HG02623 (cell line): ENCODE results near the gene CORO7.

Experiments
- ATAC-seq: cut with Tn5 transposase; IDR thresholded peaks from one replicate; pipeline ENCODE4 v1.9.1; 2021; ENCODE audit warnings: moderate library complexity; ENCODE audit not compliant: unreplicated experiment

Gene CORO7

DNA sequence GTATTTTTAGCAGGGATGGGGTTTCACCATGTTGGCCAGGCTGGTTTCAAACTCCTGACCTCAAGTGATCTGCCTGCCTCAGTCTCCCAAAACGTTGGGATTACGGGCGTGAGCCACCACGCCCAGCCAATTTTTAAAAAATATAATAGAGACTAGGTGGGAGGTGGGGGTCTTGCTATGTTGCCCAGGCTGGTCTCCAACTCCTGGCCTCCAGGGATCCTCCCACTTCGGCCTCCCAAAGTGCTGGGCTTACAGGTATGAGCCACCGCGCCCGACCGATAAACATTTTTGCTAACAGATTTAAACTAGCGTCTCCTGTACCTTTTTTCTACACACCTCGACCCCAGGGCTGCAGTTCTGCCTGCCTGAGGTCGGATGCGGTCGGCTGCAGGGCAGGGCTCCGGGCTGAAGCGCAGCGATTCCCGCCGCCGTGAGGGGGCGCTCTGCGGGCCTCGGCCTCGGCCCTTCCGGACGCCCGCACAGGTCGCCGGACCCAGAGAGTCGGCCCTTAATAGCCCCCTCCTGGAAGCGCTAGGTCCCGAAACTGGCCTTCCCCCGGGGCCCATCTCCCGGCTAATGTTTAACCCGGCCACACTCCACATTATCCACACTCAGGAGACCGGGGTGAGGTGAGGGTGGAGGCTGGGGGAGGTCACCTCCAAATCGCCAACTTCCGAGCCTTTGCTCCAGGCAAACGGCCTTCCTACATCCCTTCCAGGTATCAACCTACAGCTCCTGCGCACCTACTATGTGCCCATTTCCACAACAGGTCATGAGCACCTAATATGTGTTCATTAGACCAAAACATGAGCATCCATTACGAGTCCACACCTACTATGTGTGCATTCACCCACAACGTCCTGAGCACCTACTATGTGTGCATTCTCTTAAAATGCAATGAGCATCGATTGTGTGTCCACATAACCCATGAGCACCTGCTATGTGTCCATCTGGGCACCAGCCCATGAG is 102.5 kb downstream of the CORO7 start:
- no peak for ATAC-seq

DNA sequence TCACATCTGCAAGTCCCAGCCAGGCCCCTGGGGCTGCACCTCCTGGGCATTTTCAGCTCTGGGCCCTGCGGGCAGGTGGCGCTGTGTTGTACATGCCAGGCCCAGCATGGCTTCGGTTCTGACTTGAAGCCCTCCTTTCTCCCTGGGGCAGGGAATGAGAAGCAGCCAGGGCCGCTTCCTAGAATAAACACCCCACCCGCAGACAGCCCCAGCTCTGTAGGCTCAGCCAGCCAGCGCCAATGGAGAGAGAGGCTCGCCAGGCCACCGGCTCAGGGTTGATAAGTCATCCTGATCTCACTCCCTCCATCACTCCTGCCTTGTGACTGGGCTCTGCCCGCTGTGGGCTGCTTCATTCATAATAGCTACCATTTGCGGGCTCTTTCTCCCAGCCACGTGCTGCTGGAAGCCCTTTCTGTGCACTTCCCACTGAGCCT is 106.5 kb downstream of the CORO7 start:
- no peak for ATAC-seq

DNA sequence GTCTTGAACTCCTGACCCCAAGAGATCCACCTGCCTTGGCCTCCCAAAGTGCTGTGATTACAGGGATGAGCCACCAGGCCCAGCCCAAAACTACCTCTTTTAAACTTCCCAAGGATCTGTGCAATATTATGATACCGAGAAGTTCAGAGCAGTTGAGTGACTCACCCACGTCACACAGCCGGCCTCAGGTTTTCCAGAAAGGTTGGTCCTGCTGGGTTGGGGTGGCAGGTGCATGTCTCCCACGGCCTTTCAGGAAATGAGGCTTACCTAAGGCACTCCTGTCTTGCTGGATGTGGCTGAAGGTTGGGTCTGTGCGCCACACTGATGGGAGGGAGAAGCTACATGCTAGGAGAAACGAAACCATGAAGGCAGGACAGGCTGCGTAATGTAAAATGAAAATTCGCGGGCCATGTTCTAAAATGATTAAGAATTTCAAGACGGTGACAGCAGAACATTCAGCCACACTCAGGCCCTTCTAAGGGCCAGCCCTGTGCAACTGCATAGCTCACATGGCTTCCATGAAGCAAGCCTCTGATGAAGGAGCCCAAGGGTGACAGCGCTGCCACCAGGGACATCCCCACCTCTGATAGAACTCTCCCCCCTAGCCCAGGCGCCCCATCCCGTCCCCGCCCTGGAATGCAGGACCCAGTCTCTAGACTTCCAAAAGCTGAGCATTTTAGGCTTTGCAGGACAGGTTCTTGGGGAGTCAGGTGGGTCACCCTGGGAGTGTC is 107.1 kb downstream of the CORO7 start:
- ATAC-seq: no peak

DNA sequence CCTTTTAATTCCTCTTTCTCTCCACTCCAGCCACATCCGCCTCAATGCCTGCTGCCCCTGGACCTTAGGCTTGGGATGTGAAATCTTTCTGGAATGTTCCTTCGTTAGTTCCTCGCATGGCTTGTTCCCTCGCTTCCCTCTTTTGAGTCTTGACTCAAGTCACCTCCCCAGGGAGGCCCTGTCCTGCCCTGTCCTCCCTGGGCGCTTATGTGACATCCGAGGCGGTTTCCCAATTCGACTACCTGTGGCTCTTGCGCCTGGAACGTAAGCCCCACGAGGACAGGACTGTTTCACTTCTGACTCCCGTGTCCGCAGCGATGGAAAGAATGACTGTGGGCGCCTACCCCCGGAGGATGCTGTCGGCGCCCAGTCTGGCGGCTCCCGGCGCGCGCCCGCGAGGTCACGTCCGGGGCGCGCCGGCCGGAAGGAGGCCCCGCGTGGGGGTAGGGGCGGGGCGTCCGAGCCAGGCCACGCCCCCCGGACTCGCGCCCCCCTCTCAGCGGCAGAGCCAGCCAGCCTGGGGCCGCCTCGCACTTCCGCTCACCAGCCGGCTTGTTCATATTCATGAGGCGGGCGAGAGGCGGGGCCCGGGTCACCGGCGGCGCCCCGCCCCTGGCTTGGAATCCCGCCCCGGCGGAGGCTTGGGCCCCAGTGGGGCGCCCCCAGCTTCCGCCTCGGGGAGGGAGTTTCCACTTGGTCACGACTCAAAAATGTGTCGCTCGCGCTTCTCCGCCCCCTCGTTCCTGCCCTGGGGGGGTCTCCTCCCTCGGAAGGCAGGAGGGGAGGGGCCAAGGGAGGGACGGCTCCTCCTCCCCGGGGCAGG is 109.0 kb downstream of the CORO7 start:
- ATAC-seq: peak; percentile 88

DNA sequence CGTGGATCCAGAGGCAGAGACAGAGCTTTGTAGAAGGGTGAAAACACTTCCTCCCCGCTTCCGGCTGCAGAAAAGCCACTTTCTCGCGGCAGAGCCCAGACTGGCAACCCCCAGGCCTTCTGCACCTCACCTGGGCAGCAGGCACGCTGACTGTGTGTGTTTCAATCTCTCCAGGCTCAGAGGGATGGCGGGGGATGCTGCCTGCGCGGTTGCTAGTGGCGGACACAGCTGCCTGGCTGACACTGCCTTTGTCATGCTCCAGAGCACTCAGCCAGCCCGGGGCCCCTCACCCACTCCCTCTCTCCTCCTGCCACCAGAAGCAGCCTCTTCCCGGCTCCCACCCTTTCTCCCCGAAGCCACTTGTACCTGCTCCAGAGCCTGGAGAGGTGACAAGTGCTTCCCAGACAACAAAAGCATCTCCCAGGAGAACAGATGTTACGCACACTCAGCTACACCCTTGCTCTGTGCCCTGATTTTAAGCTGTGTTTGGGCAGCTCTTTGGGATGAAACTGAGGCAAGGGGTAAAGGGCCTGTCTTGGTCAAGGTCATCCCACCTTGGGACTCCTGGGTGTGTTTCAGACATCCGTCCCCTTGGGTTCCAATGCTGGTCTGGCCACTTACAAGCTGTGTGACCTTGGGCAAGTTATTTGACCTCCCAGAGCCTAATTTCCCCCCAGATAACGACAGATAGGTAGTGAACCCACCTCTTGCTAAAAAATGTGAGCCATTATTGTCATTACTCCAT is 109.8 kb downstream of the CORO7 start:
- ATAC-seq: no peak
